NOMO-1 (cell line): ENCODE data around the gene STAMBPL1.

ENCODE experiments used
- DNase-seq, 2 experiments: peaks; one replicate each; lab custom pipeline; 2025; ENCODE audit not compliant: unreplicated experiment in 2 of 2; lab: John Stamatoyannopoulos, UW

STAMBPL1 gene

GRCh38 chr10:88946200-88946599 is 66.2 kb downstream of the STAMBPL1 start:
- DNase-seq, result no peak

DNA sequence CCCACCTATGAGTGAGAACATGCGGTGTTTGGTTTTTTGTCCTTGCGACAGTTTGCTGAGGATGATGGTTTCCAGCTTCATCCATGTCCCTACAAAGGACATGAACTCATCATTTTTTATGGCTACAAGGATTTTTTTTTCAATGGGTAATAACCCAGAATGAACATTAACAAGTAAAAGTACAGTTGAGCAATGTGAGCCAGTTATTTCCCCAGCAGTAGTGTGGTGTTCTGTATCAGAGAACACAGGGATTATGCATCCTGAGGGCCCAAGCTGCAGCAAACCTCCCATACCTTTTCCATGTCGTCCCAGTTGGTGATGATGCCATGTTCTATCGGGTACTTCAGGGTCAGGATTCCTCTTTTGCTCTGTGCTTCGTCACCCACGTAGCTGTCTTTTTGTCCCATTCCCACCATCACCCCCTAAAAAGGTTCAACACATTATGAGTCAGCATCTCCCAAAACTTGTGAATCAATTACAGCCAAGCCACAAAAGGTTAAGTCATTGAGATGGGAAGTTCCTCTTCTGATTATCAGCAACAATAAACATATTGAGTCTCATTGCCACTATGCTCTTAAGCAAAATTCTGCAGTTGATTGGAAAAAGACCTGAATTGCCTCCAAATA is 67.0 kb downstream of the STAMBPL1 start:
- no peak for DNase-seq

DNA sequence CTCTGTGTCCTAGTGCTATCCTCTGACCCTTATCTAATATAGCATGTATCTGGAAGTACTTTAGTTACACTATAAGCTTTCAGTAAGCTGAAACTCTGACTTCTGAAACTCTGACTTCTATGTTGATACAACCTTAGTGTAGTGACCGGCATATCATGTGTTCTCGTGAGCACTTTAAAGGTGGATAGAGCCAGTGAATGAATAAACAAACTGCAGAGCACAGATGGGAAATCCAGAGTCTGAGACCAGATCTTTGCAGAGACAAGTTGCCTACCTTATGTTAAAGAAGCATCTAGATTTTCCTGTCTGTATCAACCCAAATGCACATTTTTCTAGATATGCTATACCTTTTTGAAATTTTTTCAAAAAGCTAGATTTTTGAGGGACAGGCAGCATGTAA is 69.0 kb downstream of the STAMBPL1 start:
- no peak for DNase-seq

DNA sequence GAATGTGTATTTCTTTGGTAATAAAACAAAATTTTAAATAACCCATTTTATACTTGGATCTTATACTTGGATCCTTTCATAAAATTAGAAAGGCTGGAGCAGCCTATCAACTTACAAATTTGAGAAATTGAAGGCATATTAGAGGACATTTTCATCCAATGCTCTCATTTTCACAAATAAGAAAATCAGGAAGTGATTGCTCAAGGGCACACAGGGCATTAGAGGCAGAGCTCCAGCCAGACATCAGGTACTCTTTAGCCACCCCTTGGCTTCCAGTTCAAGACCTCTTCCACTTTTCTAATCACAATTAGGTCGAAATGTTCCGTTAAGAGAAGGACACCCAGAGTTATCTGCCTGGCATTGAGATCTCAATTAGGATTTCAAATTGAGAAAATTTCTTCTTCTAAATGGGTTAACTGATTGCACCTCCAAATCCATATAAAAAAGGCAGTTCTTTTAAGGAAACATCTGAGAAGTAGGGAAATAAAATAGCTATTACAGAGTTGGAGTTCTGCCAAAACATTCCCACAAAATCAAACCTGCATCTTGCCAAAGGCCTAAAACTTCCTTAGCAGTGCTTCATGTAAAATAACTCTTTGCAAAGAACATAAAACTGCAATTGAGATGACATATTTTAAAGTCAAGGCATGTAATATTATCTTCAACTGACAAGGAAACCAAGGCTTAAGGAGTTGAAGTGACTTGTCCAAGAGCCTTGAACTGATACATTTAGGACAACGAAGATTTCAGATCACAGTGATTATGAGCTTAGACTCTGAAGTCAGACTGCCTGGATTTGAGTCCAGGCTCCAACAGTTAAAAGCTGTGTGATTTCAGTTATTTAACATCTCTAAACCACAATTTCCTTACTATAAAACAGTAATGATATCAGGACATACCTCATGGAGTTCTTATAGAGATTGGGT is 70.1 kb downstream of the STAMBPL1 start:
- peak; percentile 8 to 48 for DNase-seq

DNA sequence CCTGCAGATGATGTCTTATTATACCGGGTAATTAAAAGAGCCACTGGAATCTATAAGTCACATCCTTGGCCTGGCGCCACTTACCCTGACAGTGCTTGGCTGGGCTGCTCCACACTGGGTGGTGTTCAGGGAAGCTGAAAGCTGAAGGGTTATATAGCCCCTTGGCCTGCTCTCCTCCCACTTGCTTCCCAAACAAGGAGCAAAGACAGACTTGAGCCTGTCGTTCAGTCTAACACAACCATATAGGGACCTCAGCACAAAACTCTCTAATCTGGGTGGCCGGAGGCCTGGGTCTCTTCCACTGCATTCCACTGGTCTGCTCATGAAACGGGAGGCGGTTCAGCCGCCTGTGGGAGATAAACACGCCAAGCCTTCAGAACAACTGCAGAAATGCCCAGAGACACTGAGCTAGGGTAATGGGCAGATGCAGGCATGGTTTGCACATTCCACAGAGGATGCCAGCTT is 72.6 kb downstream of the STAMBPL1 start, which contains the start of gene ACTA2:
ACTA2 (minus strand) TSS at position 127 of the 465 bp plus-strand sequence. CDS start 3,843 bp downstream, outside the sequence.
- no peak for DNase-seq

GRCh38 chr10:88953662-88954061 is 73.6 kb downstream of the STAMBPL1 start:
- DNase-seq, result peak in 1 of 2 experiments; percentile 5

DNA sequence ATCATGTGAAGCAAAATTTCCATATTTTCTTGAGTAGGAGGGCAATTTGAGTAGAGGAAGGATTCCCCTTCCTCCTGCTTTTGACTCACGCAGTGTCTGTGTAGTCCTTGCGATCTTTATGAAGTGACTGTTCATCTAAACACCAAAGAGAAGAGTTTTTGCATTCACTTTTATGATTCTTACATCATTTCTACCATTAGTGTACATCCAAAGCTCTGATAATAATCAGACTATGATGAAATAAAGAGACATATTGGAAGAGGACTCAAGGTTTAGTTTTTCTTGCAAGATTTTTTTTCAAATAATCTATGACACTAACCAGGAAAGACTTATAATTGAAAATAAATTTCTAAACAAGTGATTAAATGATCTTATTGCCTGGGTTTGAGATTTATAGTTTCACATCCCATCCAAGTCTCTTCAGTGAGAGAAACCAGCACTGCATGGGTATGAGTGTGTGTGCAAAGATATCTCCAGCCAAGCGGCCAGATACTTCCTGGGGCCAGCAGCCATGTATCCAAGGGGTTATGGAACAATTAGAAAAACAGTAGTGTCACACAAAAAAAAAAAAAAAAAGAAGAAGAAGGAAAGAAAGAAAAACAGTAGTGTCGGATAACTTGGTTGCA is 74.5 kb downstream of the STAMBPL1 start:
- DNase-seq, result no peak

DNA sequence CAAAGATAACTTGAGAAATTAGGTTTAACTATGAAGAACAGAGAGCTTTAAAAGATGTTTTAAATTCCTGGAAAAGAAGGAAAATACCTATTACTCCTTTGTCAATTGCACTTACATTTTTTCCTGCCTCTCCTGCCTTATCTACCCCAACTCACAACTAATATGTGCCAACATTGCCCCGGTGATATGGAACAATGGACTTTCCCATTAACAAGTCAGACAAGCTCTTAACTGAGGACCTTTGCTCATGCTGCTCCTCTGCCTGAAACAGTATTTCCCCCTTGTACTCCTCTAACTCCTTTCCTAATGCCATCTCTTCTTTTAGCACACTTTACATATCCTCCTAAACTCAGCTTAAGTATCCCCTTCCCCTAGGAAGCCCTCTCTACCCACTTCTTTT is 77.3 kb downstream of the STAMBPL1 start:
- no peak for DNase-seq

DNA sequence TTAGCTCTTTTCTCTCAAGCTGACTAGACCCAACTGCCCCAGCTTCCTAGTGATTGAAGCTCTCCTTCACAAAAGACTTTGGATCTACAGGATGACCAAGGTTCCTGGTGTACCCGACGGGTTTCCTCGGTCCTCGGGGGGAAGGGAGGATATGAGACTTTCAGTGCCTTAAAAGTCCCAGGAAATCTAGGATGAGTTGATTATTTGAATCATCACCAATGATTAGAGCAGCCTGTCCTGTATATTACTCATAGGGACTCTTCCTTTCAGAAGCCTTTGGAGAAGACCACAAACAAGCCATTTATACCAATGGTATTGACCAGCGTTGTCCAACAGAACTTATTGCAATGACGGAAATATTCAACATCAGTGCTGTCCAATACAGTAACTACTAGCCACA is 78.7 kb downstream of the STAMBPL1 start:
- DNase-seq, result no peak

DNA sequence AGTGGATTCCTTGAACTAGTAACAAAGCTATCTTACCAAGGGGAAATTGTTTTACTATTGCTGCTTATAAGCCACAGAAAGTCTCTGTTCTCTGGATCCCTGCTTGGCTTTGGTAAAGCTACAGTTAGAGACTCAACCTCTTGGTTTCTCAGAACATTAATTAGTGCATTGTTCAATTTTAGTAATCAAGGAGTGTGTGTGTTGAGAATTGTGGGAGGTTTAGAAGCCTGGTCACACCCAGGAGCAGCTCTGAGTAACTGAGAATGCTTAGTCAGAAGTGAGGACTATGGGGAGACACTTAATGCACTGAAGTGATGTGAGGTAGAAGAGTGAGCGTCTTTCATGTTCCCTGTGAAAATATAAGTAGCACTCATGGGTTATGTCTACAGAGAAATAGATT is 80.8 kb downstream of the STAMBPL1 start:
- DNase-seq, result no peak

DNA sequence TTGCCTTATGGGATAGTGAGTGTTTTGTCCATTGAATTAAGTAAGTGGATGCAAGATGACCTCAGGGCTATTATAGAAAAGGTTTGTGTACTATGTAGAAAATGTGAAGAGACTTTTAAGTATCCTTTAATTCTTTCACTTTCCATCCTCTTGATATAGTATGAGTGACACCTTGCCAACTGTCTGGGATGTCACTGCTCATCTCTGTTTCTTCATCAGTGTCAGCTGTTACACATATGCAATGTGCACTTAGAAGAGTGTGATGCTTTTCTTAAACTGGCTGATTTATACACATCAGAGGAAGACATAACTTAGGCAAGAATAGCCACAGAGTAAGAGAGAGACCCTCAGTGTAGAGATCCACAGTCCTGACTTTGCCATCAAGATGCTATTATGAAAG is 81.2 kb downstream of the STAMBPL1 start:
- DNase-seq, result no peak

DNA sequence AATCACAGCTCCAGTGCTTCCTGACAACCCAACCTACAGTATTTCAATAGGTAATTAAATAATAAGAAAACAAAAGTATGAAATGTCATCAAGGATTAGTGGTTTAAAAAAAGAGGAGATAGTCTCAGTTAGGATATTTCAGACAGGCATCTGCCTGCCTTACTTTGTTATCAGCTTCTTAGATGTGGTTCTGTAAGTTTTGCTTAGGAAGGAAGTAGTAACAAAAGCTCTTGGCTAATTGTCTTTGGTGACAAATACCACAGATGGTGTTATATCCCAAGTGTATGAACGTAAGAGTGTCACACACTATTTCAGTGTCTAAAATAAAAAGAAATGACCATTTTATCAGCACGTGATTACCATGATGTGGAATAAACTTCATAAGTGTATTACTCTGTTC is 82.3 kb downstream of the STAMBPL1 start:
- peak in 1 of 2 experiments; percentile 47 for DNase-seq

- DNase-seq, result no peak
Observed at GRCh38 chr10:88963318-88963717, 83.3 kb downstream of the STAMBPL1 start.

- no peak for DNase-seq
Observed at GRCh38 chr10:88964360-88964759, 84.3 kb downstream of the STAMBPL1 start.

DNA sequence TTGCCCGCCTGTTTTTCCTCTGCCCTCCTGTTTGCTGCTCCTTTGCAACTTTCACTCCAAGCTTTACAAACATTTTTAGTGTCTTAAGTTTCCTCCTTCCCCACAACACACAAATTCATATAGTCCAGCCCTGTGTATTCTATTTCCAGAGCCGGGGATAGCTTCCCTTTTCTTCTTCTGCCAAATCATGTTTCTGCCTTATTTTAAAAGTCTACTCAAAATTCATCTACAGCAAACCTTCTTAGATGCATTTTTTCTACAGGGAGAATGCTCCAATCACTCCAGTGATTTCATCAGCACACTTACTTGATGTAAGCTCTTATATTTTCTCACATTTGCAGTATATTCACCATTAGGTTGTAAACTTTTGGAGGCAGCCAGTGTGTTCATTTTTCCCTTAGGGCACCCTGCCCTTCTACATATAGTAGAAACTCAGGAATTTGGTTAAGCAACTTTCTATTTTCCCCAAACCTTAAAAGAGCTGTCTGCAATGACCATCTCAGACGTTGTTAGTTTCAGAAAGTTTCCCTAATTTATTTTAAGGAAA is 84.9 kb downstream of the STAMBPL1 start:
- peak in 1 of 2 experiments; percentile 28 for DNase-seq

DNA sequence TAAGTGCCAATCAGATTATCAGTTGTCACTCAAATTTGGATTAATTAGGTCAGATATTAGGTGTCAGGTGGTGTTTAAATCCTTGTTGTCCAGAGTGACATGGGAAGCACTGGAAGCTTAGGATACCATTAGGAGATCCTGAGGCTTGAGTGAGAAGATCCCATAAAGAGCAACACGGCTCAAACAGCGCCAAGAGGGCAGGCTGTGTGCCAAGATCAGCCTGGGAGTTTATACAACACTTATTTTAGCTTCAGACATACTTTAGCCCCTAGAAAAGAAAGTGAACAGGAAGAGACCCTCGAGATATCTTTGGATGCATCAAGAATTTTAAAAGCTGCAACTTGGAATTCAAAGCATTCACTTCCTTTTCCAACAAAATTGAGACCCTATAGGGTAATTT is 86.8 kb downstream of the STAMBPL1 start:
- no peak for DNase-seq

GRCh38 chr10:88968391-88968790 is 88.3 kb downstream of the STAMBPL1 start:
- DNase-seq, result no peak

DNA sequence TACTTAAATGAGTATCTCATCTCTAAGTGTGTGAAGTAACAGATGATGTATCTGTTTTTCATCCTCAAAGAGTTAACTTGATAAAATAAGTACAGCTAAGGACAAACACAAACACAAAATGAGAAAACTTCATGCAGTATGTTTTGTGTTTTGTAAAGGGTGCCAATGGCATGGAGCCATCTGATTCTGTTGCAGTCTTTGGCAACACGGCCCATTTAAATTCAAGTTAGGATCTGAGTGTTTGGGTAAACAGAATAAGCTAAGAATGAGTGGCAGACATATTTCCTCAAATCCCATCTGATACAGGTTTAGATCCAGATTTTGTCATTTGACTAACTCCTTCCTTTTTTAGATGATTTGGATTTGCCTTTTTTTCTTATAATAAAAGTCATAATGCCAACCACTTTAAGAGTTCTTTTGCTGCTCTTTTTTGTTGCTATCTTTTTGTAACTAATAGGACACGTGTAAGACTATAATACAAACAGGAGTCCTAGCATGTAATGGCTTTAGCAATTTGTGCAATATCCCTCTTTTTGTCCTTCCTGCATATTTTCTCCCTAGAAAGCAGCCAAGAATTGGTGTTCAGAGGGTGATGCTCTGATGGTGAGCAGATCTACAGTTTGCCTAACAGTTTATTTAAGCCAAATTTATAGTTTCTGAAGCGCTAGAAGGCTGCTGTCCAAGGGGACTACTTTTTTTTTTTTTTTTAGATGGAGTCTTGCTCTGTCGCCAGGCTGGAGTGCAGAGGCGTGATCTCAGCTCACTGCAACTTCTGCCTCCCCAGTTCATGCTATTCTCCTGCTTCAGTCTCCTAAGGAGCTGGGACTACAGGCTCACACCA is 91.4 kb downstream of the STAMBPL1 start:
- no peak for DNase-seq
